ENCODE results near the gene MET. TPM values are rescaled to one million over a fixed set of nuclear protein-coding genes. Genes with fewer than 3 reads are reported as not detected.

The MET gene
- total RNA-seq, 1 donor from 2014 or later = 22.8 TPM

DNA sequence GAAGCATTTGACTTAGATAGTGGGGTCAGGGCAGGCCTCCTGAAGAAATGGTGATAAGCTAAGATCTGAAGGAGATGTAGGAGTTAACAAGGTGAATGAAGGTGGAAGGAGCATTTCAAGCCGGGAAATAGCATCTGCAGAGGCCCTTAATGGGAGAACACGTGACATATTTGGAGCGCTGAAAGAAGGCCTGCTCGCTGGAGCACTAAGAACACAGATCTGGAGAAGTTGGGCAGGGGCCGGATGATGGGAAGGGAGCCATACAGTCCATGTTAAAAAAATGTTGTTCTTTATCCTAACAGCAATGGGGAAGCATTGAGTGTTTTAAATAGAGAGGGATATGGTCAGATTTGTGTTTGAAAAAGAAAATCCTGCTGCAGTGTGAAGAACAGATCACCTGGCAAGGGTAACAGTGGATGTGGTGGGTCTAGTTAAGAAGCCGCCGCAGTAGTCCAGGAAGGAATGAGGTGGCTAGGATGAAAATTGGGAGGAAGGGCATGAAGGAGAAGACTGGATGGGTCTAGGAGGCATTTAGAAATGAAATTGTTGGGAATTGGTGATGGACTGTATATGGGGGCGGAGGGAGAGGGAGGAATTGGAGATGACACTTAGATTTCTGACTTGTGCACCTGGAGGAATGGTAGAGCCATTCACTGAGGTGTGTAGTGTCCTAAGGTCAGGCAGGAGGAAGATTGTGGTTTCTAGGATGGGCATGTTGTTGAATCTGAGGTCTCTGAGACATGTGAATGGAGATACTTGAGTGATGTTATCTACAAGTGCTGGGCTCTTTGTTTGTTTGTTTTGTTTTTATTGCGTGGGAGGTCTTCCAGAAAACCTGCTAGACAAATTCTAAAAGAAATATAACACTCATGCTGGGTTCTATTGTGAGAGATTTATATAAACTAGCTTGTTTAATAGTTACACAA is 58.4 kb downstream of the MET start:
- peaks cover 18% of the 10 kb centered on the region for H3K4me1 Mint-ChIP-seq
- TF ChIP-seq, protein P1, sequence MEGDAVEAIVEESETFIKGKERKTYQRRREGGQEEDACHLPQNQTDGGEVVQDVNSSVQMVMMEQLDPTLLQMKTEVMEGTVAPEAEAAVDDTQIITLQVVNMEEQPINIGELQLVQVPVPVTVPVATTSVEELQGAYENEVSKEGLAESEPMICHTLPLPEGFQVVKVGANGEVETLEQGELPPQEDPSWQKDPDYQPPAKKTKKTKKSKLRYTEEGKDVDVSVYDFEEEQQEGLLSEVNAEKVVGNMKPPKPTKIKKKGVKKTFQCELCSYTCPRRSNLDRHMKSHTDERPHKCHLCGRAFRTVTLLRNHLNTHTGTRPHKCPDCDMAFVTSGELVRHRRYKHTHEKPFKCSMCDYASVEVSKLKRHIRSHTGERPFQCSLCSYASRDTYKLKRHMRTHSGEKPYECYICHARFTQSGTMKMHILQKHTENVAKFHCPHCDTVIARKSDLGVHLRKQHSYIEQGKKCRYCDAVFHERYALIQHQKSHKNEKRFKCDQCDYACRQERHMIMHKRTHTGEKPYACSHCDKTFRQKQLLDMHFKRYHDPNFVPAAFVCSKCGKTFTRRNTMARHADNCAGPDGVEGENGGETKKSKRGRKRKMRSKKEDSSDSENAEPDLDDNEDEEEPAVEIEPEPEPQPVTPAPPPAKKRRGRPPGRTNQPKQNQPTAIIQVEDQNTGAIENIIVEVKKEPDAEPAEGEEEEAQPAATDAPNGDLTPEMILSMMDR (IDR thresholded peaks at IDR 0.05; ENCODE audit: unreplicated experiment) = no peak
- H3K27ac Mint-ChIP-seq = no peak overlapping the region
- DNase-seq (ENCODE audit: low spot score in 2 of 2, unreplicated experiment in 2 of 2) = no peak
- H3K9me3 Mint-ChIP-seq = no peaks in the 10 kb centered on the region
- no peaks in the 10 kb centered on the region for H3K27me3 Mint-ChIP-seq (ENCODE audit: low read depth)
- peaks cover 2% of the 10 kb centered on the region for H3K36me3 Mint-ChIP-seq
- H3K4me3 Mint-ChIP-seq = no peak overlapping the region

- TF ChIP-seq, protein P1 (IDR thresholded peaks at IDR 0.05; ENCODE audit: unreplicated experiment) = no peak
- peaks cover 18% of the 10 kb centered on the region for H3K4me1 Mint-ChIP-seq
- no peak for DNase-seq (ENCODE audit: low spot score in 2 of 2, unreplicated experiment in 2 of 2)
- no peaks in the 10 kb centered on the region for H3K9me3 Mint-ChIP-seq
- no peak overlapping the region for H3K27ac Mint-ChIP-seq
- H3K4me3 Mint-ChIP-seq = no peak overlapping the region
- H3K27me3 Mint-ChIP-seq (ENCODE audit: low read depth) = no peaks in the 10 kb centered on the region
- H3K36me3 Mint-ChIP-seq = peaks cover 2% of the 10 kb centered on the region
Measured at GRCh38 chr7:116731023-116731395, 59.0 kb downstream of the MET start.

DNA sequence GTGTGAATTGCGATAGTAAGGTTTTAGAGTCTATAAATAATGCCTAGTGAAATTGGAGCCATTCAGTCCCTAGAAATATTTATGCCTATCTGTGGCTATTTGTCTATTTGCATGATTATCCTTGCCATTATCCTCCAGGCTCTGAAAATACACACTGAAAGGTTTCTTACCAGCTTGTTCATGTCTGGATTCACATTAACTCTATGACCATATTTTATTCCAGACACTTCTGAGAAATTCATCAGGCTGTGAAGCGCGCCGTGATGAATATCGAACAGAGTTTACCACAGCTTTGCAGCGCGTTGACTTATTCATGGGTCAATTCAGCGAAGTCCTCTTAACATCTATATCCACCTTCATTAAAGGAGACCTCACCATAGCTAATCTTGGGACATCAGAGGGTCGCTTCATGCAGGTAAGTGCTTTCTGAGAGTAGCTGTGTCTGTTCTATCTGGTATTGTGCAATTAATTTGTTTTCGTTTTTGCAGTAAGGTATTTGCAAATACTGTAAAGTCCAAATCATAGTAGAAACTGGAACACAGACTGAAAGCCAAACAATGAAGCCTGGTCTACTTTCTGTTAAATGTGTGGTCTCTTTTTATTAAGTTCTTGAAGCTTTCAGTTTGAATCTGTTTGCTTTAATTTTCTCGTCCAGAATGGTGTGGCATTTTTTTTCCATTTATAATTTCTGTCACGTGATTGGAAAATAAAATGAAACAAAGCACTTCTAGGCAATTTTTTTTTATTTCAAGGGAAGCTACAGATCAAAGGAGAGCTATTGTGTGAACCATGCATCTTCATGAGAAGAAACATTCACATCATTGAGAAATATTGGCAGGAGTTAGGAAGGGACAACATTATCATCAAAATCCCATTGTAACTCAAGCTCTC is 59.7 kb downstream of the MET start:
- DNase-seq (ENCODE audit: low spot score in 2 of 2, unreplicated experiment in 2 of 2) = no peak
- H3K36me3 Mint-ChIP-seq = peaks cover 2% of the 10 kb centered on the region
- H3K9me3 Mint-ChIP-seq = no peaks in the 10 kb centered on the region
- H3K27ac Mint-ChIP-seq = no peak overlapping the region
- no peak overlapping the region for H3K4me3 Mint-ChIP-seq
- no peaks in the 10 kb centered on the region for H3K27me3 Mint-ChIP-seq (ENCODE audit: low read depth)
- H3K4me1 Mint-ChIP-seq = peaks cover 18% of the 10 kb centered on the region
- TF ChIP-seq, protein P1 (IDR thresholded peaks at IDR 0.05; ENCODE audit: unreplicated experiment) = no peak

DNA sequence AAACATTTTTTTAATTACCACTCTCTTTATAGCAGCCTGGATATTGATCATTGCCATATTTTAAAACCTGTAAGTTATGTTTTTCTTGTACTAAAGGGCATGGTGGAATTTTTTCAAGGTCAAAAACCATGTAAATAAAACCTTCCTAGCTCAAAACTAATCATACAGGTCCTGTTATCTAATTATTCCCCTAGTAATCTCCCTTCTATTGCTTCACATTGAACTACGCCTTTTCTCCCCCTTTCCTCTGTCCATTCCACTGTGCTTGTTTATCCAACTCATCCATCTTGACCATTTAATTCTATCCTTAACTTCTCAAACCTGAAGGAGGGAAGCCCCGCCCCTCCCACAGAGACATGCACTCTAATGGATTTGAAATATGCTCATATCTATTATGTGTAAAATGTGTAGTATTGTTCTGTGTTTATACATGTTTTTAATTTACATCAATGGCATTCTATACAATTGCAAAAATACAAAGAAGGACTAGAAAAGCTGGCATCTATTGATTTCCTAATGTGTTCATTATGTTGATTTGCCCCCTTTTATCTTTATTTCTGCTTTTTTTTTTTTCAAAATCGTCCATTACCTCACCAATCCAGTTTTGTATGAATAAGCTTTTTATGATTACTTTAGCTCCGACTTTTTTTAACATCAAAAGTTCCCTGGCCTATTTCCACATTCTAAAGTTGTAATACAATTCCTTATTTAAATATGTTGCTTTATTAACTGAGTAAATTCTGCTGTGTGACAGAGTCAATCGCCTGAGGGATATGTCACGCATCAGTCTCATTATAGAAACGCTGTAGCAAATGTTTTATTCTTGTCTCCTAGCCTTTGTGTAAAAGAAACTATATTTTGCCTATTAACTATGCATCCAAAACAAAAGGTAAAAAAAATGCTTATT is 61.0 kb downstream of the MET start:
- DNase-seq (ENCODE audit: low spot score in 2 of 2, unreplicated experiment in 2 of 2) = no peak
- Mint-ChIP-seq H3K4me1 (peaks cover 18% of the 10 kb centered on the region), H3K4me3 (no peak overlapping the region), H3K27ac (no peak overlapping the region), H3K36me3 (peaks cover 2% of the 10 kb centered on the region), H3K9me3 (no peaks in the 10 kb centered on the region), H3K27me3 (ENCODE audit: low read depth) (no peaks in the 10 kb centered on the region)
- TF ChIP-seq, protein P1 (IDR thresholded peaks at IDR 0.05; ENCODE audit: unreplicated experiment) = no peak

Data from mesothelial cell of epicardium (in vitro differentiated cells).